Stimulated activated naive B cell treated with anti-CD40 and anti-IgM and Interleukin-4, amounts not matched to agents 10 μg/mL and 1 μg/mL and 100 μg/mL, for 72 hours (primary cell): ENCODE measurements around the gene ASB17.

Source experiments
- ATAC-seq, 2 donors: fragments of 150-1000 bp; cut with Tn5 transposase; replicated peaks; 2 replicates each; pipeline ENCODE4 v1.10.0; 2021; ENCODE audit warnings: moderate library complexity in 1 of 2
- DNase-seq: peaks from one replicate; pipeline ENCODE4 v3.0.0; 2021
- H3K27ac Mint-ChIP-seq: one replicate; pipeline ENCODE4 v1.8.0; 2022; ENCODE audit warnings: mild to moderate bottlenecking, mixed read lengths
- H3K27me3 Mint-ChIP-seq, 2 donors: one replicate each; pipeline ENCODE4 v1.8.0; 2022; ENCODE audit warnings: mixed read lengths in 2 of 2
- H3K36me3 Mint-ChIP-seq, 2 donors: one replicate each; pipeline ENCODE4 v1.8.0; 2022; ENCODE audit warnings: mixed read lengths in 2 of 2, mild to moderate bottlenecking in 1 of 2
- H3K4me1 Mint-ChIP-seq, 2 donors: one replicate each; pipeline ENCODE4 v1.8.0; 2022; ENCODE audit warnings: mixed read lengths in 2 of 2, mild to moderate bottlenecking in 1 of 2
- H3K4me3 Mint-ChIP-seq, 2 donors: one replicate each; pipeline ENCODE4 v1.8.0; 2022; ENCODE audit warnings: mild to moderate bottlenecking in 2 of 2, mixed read lengths in 2 of 2, moderate library complexity in 1 of 2
- H3K9me3 Mint-ChIP-seq, 2 donors: one replicate each; pipeline ENCODE4 v1.8.0; 2022; ENCODE audit warnings: mixed read lengths in 2 of 2, mild to moderate bottlenecking in 1 of 2

The ASB17 gene

DNA sequence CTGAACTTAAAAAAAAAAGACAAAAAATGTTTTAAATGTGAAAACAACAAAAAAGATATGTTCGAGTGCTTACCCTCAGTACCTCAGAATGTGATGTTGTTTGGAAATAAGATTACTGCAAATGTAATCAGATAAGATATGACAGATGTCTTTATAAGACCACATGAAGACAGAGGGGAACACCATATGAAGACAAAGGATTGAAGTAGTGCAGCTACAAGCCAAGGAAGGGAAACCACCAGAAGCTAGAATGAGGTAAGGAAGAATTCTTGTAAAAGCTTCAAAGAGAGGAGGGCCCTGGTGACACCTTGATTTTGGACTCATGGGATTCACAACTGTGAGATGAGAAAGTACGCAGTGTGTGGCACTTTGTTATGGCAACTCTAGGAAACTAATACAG lies 15.4 kb downstream of the ASB17 start:
- ATAC-seq (no peak), DNase-seq (no peak)
- Mint-ChIP-seq H3K27ac (no peak overlapping the region), H3K4me1 (no peaks in the 10 kb centered on the region), H3K27me3 (peaks cover 5 to 6% of the 10 kb centered on the region in 2 donors), H3K36me3 (no peaks in the 10 kb centered on the region), H3K4me3 (no peak overlapping the region), H3K9me3 (no peaks in the 10 kb centered on the region)

DNA sequence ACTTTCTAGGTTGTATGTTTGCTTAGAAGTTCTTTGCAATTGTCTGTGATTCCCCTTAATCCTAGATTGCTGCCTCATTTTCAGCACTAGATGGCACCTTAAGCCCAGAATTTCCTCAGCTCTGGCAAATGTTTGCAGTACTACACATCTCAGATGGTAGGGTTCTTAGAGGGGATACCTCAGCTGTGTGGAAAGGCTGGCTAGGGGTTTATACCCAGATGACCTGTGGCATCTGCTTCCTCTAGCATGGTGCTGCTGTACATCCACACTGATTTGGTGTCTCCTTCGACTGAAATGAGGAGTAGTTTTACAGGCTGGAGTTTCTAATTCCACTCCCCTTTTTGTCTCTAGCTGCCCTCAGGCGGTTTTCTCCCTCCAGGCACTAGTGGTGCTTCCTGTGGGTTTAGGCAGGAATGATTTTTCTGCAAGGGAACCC lies 23.5 kb downstream of the ASB17 start:
- peaks cover 0 to under 1% of the 10 kb centered on the region in 2 donors for H3K27me3 Mint-ChIP-seq
- H3K4me1 Mint-ChIP-seq: no peaks in the 10 kb centered on the region
- no peak overlapping the region for H3K27ac Mint-ChIP-seq
- peaks cover 0 to 7% of the 10 kb centered on the region in 2 donors for H3K36me3 Mint-ChIP-seq
- no peak for ATAC-seq
- H3K9me3 Mint-ChIP-seq: peaks cover 8 to 12% of the 10 kb centered on the region in 2 donors
- H3K4me3 Mint-ChIP-seq: no peak overlapping the region
- no peak for DNase-seq

DNA sequence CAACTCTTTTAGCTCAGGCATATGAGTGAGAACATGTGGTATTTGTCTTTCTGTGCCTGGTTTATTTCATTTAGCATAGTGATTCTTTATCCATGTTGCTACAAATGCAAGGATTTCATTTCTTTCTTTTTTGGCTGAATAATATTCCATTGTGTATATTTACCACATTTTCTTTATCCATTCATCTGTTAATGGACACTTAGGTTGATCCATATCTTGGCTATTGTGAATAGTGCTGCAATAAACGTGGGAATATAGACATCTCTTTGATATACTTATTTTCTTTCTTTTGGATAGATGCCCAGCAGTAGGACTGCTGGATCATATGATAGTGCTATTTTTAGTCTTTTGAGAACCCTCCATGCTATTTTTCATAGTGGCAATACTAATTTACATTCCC lies 30.8 kb downstream of the ASB17 start:
- H3K9me3 Mint-ChIP-seq: no peaks in the 10 kb centered on the region
- H3K27me3 Mint-ChIP-seq: peaks cover 4 to 6% of the 10 kb centered on the region in 2 donors
- ATAC-seq (no peak), DNase-seq (no peak)
- no peaks in the 10 kb centered on the region for H3K4me1 Mint-ChIP-seq
- H3K36me3 Mint-ChIP-seq: no peaks in the 10 kb centered on the region
- no peak overlapping the region for H3K4me3 Mint-ChIP-seq
- H3K27ac Mint-ChIP-seq: no peak overlapping the region

DNA sequence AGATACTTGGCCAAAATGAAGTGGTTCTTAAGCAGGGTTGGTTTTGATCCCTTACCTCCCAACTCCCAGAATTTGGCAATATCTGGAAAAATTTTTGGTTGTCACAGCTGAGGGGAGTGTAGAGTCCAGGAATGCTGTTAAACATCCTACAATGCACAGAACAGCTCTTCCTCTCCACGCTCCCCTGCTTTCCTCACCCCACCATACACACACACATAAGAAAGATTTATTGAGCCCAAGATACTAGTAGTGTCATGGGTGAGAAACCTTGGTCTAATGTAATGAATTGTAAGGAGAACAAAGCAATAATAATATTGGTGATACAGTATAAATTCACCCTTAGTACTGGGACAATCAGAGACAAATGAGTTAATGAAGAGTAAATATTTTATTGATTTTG lies 47.8 kb downstream of the ASB17 start:
- Mint-ChIP-seq H3K9me3 (no peaks in the 10 kb centered on the region), H3K4me3 (no peak overlapping the region), H3K36me3 (no peaks in the 10 kb centered on the region), H3K4me1 (no peaks in the 10 kb centered on the region), H3K27me3 (no peaks in the 10 kb centered on the region), H3K27ac (no peak overlapping the region)
- DNase-seq (no peak), ATAC-seq (no peak)

DNA sequence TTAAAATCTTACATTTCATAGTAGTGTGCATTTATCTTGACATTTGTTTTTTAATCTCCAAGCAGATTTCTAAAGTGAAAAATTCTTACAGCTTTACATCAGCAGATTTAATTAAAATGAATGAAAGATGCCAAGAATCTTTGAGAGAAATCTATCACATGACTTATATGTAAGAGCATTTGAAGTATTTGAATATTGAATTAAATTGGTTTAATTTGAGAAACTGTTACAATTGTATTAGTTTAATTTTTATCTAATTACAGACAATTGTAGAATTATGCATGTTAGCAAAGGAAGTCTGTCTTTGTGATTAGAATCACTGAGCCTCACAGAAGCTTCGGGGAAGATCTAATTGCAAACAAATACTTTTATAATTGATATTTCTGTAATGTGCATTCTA lies 52.2 kb downstream of the ASB17 start:
- no peak for DNase-seq
- Mint-ChIP-seq H3K36me3 (no peaks in the 10 kb centered on the region), H3K9me3 (no peaks in the 10 kb centered on the region), H3K4me3 (no peak overlapping the region), H3K27me3 (no peaks in the 10 kb centered on the region), H3K27ac (no peak overlapping the region), H3K4me1 (no peaks in the 10 kb centered on the region)
- ATAC-seq: no peak

DNA sequence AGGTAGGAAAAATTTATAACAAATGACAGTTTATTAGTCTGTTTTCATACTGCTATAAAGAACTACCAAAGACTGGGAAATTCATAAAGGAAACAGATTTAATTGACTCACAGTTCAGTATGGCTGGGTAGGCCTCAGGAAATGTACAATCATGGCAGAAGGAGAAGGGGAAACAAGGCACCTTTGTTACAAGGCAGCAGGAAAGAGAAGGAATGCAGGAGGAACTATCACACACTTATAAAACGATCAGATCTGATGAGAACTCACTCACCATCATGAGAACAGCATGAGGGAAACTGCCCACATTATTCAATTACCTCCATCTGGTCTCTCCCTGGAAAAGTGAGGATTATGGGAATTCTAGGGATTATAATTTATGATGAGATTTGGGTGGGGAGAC lies 61.3 kb downstream of the ASB17 start:
- H3K4me3 Mint-ChIP-seq: no peak overlapping the region
- no peak overlapping the region for H3K27ac Mint-ChIP-seq
- H3K4me1 Mint-ChIP-seq: no peaks in the 10 kb centered on the region
- peaks cover 9 to 20% of the 10 kb centered on the region in 2 donors for H3K27me3 Mint-ChIP-seq
- DNase-seq (no peak), ATAC-seq (no peak)
- peaks cover 5 to 15% of the 10 kb centered on the region in 2 donors for H3K36me3 Mint-ChIP-seq
- peaks cover 8 to 18% of the 10 kb centered on the region in 2 donors for H3K9me3 Mint-ChIP-seq
